ENCODE measurements around the gene EIF2B2.
"Not testable (repeated sequence)": the region's sequence is repeated elsewhere in the genome, so short reads cannot be mapped to it uniquely, and the experiment has no call there.

Gene EIF2B2

DNA sequence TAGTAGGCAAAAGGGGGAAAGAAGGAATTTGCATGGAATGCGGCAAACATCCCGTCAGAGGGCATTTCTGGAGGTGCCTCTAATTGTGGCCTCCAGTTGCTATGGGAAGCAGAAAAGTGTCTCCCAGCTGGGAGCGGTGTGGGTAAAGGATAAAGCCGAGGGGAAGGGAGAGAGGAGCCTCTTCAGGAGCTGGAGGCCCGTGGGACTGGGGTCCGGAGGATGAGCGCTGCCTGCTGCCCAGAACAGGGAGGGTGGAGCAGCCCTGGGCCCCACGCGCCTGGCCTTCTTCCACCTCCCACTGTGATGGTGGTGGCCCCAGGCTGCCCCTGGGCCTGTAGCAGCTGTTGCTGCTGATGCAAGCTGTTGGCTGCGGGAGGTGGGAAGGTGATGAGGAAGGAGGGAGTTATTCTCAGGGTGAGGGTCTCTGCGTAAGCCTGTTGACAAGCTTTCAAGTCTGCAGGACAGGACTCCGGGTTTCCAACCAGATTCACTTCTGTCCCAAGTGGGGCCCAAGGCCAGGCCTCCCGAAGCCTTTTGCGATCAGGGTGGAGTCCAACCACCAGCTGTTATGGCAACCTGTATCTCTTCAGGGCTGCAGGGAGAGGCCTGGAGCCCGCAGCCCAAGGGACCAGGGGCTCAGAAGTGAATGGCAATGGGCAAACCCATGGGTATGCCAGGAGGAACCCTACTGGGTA lies 28.2 kb upstream of the EIF2B2 start:
- DNase-seq, result no peak

GRCh38 chr14:74975059-74975810 lies 27.5 kb upstream of the EIF2B2 start:
- DNase-seq, result no peak

GRCh38 chr14:74976264-74977113 lies 26.2 kb upstream of the EIF2B2 start:
- no peak for DNase-seq

- no peak for DNase-seq
These were observed 25.4 kb upstream of the EIF2B2 start for GRCh38 chr14:74977164-74977900.

DNA sequence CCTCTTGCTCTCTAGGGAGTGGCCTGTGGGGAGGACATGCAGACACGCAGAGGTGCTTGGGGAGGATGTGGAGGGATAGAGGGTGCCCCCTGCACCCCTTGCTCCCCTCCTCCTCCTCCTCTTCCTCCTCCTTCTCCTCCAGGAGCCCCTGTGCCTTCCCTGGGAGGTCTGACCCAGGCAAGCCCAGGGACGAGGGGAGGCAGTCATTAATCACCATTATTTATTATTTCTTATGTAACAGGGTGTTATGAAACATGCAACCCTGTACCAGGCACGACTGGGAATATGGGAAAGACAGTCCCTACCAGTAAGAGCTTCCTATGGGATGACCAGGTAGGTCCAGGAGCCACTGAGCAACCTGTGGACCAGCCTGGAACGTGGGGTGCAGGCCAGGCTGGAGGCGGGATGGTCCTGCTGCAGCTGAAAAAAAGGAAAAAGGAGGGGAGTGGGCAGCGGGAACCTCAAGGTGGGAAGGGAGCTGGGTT lies 24.8 kb upstream of the EIF2B2 start:
- no peak for DNase-seq

- DNase-seq, result no peak
These were observed 24.2 kb upstream of the EIF2B2 start for GRCh38 chr14:74978416-74978947.

GRCh38 chr14:74979029-74979428 lies 23.7 kb upstream of the EIF2B2 start:
- no peak for DNase-seq

DNA sequence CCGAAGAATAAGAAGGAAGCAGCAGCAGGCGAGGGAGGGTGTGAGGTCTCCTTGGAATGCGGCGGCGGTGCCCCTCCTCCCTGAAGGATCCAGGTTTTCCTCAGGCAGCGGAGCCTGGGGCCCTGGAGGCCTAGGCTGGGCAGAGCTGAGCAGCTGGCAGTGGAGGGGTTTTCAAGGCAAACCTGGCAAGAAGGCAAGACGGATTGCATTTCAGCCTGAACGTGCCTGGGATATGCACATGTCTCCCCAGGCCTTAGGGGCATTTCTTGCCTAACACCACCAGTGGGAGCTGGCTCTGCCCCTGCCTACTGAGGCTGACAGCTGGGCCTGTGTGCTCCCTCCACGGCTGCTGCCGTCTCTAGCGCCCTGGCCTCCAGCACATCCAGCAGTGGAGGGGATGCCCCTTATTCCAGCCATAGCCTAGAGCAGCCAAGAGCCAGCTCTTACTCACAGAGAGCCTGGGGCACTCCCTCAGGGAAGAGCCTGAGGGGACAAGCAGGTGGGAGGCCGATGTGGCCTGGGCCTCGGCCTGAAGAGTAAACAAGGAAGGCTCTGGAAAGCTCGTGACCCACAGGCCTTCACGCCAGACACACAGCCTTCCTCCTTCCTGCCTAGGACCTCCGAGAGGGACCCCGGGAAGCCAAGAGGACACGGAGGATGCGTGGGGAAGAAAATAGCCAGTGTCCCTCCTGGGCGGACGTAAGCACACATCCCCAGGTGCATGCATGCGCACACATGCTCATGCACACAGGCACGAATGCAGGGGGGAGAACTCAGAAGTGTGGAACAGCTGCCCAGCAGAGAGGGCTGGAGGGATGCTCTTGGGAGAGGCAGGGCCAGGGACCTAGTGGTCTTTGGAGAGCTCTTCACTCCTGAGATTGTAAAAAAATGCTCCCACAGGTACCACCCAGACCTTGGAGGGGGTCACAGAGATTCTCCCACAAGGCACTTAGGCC lies 23.0 kb upstream of the EIF2B2 start:
- no peak for DNase-seq

- DNase-seq, result no peak
These were observed 22.4 kb upstream of the EIF2B2 start for GRCh38 chr14:74980398-74980730.

GRCh38 chr14:74980731-74981461 lies 21.8 kb upstream of the EIF2B2 start:
- no peak for DNase-seq

GRCh38 chr14:74981462-74981782 lies 21.3 kb upstream of the EIF2B2 start:
- no peak for DNase-seq

- DNase-seq, result no peak
These were observed 20.9 kb upstream of the EIF2B2 start for GRCh38 chr14:74981833-74982232.

DNA sequence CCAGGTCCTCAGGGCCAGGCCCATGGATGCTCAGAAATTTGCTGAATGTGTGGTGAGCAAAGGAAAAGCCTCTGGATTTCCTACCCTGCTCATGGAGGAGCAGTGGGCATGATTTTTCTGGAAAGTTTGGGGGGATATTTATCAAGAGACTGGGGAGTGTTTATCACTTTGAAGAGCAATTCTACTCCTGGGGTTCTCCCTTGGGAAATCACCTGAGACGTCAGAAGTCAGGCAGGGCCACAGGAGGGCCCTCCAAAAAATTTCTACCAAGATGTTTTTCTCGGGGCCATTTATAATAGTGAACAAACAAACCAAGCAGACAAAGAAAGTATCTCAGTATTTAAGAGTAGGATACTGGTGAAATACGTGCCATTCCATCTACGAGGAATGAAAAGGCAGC lies 20.1 kb upstream of the EIF2B2 start:
- DNase-seq, result no peak

DNA sequence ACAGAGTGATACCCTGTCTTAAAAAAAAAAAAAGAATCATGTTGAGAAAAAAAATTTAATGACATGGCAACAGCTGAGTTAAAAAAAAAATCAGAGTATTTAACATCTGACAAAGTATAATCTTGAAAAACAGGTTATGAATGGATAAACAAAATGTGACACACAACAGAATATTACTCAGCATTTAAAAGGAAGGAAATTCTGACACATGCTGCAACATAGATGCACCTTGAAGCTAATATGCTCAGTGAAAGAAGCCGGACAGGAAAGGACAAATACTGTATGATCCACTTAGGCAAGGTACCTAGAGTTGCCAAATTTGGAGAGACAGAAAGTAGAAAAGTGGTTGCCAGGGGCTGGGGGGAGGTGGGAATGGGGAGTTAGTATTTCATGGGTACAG lies 19.4 kb upstream of the EIF2B2 start:
- no peak for DNase-seq

DNA sequence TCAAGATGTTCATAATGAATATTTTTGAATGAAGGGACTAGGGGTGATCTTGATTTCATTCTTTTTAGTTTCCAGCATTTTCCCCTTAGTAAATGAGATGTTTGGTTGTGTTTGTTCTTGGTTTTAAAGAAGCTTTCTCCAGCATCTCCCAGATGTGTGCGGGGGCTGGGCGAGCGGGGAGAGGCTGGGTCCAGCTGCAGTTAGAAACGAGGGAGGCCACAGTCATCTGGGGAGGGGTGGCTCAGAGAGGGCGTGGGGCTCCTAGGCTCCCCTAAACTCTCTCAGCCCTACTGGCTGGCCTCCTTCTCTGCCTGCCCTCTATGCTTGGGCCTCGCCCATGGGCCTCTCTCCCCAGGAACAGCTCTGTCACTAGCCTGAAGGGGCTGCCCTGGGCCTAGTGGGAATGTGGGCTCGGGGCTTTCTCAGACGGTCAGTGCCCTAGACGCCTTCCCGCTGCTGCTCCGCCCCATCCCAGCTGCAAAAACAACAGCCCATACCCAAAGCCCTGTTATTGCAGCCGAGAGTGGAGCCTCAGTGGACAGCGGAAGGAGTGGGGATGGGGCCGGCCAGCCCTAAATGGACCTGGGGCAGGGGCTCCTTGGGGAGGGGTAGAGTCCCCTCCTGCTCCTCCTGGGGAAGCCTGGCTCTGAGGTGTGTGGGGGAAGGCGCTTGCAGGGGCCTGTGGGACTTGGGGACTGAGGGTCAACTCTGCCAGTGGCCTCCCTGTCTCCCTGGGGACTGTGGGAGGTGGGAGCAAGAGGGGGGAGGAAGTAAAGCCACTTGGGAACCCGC lies 18.3 kb upstream of the EIF2B2 start:
- DNase-seq, result no peak

DNA sequence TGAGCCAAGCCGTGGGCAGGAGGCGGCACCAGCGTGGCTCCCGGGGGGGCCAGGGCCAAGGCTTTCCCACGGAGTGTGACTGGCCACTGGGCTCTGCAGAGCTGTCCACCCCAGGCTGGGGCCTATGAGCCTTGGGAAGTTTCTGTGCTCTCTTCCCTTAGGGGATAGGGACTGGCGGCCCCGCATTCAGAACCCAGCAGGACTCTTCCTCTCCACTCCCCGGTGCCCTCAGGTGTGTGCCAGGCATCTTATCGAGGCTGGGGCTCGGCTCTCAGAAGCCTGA lies 17.8 kb upstream of the EIF2B2 start:
- no peak for DNase-seq

DNA sequence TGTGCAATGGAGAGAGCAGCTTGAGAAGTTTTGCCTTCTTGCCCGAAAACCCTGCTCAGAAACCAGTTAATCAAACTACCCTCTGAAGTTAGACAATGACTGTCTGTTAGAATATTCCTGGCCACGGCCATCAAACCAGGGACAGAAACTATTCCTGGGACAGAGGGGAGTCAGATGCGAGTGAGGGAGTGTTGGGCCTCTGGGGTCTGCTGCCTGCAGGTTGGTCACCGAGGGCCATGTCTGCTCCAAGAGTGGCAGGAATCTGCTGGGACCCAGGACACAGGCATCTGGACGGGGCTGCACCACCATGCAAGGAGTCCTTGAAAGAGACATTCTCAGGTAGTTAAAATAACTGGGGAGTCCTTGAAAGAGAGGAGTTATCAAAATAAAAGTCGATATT lies 16.9 kb upstream of the EIF2B2 start:
- no peak for DNase-seq

GRCh38 chr14:74988131-74988530 lies 14.6 kb upstream of the EIF2B2 start:
- no peak for DNase-seq

DNA sequence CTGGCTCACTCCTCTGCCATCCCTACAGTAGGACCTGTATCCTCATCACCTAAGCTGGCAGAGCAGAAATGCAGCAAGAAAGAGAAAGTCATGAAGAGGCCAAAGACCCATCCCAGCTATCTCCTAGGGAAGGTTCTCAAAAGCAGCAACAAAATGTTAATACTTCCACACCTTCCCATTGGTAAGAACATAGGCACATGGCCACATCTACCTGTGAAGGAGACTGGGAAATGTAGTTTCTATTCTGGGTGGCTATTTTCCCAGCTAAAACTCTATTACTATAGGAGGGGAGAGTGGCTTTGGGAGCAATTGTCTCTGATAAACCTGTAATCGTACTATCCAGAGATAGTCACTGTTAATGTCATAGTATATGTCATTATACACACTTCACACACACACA lies 13.7 kb upstream of the EIF2B2 start:
- no peak for DNase-seq

DNA sequence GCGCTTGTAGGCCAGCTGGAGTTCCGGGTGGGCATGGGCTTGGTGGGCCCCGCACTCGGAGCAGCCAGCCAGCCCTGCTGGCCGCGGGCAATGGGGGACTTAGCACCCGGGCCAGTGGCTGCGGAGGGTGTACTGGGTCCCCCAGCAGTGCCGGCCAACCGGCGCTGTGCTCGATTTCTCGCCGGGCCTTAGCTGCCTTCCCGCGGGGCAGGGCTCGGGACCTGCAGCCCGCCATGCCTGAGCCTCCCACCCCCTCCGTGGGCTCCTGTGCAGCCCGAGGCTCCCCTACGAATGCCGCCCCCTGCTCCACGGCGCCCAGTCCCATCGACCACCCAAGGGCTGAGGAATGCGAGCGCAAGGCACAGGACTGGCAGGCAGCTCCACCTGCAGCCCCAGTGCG lies 8.5 kb upstream of the EIF2B2 start:
- not testable (repeated sequence) for DNase-seq
